HL-60 (cell line): ENCODE measurements around the gene LDB3.

ENCODE experiments used
- DNase-seq, 2 experiments: peaks; one replicate each; pipeline ENCODE4 v3.0.0-alpha.2; 2010 to 2020; ENCODE audit warnings: low read depth in 1 of 2, low spot score in 1 of 2
- H3K27ac ChIP-seq: fragments of 250-450 bp; sonication (Bioruptor Pico); replicated peaks from 2 replicates; pipeline ENCODE4 v1.5.1; 2020; ENCODE audit warnings: mild to moderate bottlenecking, moderate library complexity
- H3K27me3 ChIP-seq: fragments of 250-450 bp; sonication (Bioruptor Pico); 2 replicates; pipeline ENCODE4 v1.5.1; 2021; ENCODE audit warnings: mild to moderate bottlenecking, moderate library complexity; ENCODE audit not compliant: insufficient read depth, poor library complexity, severe bottlenecking
- H3K4me3 ChIP-seq: replicated peaks from 2 replicates; pipeline ENCODE4 v1.5.1; 2011; ENCODE audit warnings: mild to moderate bottlenecking, control low read depth, low read length; ENCODE audit not compliant: insufficient read depth
- GABPA ChIP-seq: IDR thresholded peaks from 2 replicates; pipeline ENCODE4 v1.6.1; 2012; ENCODE audit warnings: low read depth
- POLR2AphosphoS5 ChIP-seq: IDR thresholded peaks from 2 replicates; pipeline ENCODE4 v1.6.1; 2012; ENCODE audit warnings: low read depth
- SPI1 ChIP-seq: IDR thresholded peaks from 2 replicates; pipeline ENCODE4 v1.6.1; 2012; ENCODE audit warnings: low read depth, mild to moderate bottlenecking, borderline replicate concordance
- TF ChIP-seq, protein P1 (sequence below): IDR thresholded peaks from one replicate; pipeline ENCODE4 v1.5.1; 2011; ENCODE audit warnings: low read length, control low read depth, inconsistent platforms; ENCODE audit not compliant: insufficient read depth
- TF ChIP-seq, protein P2 (sequence below): IDR thresholded peaks from 2 replicates; pipeline ENCODE4 v1.6.1; 2012; ENCODE audit warnings: low read depth; ENCODE audit not compliant: insufficient replicate concordance

Gene LDB3

DNA sequence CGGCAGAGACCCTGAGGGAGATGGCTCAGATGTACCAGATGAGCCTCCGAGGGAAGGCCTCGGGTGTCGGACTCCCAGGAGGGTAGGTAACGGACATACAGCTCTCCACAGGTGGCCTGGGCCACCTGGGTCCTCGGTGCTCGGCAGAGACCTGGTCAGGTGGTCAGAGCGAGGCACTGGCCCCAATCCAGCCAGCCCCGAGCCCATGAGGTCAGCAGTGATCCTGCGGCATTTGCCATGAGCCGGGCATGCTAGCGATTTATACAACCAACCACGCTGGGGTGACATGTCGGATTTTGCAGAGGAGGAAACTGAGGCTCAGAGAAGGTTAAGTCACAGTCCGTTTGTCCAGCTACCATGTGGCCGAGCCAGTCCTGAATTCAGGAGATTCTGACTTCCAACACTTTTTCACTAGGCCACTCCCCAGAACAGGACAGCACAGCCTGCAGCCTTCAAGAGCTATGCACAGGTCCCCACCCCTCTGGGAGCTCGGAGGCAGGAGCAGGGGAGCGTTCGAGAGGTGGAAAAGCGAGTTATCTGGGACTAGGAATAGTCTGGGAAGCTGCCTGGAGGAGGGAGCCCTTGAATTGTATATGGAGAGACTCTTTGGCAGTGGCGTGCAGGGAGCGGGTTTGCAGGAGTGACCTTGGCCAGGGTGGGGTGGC is 13.5 kb downstream of the LDB3 start:
- no peak overlapping the region for H3K27ac ChIP-seq
- no peak overlapping the region for H3K4me3 ChIP-seq
- DNase-seq = no peak
- TF ChIP-seq POLR2AphosphoS5 (no peak), GABPA (no peak), SPI1 (no peak)
- TF ChIP-seq, protein P1, sequence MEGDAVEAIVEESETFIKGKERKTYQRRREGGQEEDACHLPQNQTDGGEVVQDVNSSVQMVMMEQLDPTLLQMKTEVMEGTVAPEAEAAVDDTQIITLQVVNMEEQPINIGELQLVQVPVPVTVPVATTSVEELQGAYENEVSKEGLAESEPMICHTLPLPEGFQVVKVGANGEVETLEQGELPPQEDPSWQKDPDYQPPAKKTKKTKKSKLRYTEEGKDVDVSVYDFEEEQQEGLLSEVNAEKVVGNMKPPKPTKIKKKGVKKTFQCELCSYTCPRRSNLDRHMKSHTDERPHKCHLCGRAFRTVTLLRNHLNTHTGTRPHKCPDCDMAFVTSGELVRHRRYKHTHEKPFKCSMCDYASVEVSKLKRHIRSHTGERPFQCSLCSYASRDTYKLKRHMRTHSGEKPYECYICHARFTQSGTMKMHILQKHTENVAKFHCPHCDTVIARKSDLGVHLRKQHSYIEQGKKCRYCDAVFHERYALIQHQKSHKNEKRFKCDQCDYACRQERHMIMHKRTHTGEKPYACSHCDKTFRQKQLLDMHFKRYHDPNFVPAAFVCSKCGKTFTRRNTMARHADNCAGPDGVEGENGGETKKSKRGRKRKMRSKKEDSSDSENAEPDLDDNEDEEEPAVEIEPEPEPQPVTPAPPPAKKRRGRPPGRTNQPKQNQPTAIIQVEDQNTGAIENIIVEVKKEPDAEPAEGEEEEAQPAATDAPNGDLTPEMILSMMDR = no peak
- TF ChIP-seq, protein P2, sequence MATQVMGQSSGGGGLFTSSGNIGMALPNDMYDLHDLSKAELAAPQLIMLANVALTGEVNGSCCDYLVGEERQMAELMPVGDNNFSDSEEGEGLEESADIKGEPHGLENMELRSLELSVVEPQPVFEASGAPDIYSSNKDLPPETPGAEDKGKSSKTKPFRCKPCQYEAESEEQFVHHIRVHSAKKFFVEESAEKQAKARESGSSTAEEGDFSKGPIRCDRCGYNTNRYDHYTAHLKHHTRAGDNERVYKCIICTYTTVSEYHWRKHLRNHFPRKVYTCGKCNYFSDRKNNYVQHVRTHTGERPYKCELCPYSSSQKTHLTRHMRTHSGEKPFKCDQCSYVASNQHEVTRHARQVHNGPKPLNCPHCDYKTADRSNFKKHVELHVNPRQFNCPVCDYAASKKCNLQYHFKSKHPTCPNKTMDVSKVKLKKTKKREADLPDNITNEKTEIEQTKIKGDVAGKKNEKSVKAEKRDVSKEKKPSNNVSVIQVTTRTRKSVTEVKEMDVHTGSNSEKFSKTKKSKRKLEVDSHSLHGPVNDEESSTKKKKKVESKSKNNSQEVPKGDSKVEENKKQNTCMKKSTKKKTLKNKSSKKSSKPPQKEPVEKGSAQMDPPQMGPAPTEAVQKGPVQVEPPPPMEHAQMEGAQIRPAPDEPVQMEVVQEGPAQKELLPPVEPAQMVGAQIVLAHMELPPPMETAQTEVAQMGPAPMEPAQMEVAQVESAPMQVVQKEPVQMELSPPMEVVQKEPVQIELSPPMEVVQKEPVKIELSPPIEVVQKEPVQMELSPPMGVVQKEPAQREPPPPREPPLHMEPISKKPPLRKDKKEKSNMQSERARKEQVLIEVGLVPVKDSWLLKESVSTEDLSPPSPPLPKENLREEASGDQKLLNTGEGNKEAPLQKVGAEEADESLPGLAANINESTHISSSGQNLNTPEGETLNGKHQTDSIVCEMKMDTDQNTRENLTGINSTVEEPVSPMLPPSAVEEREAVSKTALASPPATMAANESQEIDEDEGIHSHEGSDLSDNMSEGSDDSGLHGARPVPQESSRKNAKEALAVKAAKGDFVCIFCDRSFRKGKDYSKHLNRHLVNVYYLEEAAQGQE = no peak
- no peaks in the 10 kb centered on the region for H3K27me3 ChIP-seq

DNA sequence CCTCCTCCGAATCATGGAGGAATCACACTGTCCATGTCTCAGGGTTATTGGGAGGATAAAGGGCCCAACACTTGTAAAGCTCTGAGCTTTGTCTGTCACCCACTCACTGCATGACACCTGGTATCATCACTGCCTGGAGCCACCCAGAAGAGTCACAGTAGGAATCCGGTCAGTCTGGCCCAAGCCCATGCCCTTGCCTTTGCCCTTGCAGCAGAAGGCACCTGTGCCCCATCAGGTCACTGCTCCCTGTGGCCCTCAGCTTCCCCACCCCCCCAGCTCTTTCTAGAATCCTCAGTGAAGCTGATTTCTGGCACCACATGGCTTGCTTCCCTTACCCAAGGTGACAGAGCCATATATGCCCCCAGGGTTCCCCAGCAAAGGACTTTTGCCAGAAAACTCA is 14.4 kb downstream of the LDB3 start:
- DNase-seq = no peak
- Histone ChIP-seq H3K27ac (no peak overlapping the region), H3K4me3 (no peak overlapping the region), H3K27me3 (no peaks in the 10 kb centered on the region)
- TF ChIP-seq, protein P1 = no peak
- TF ChIP-seq, protein P2 = no peak
- TF ChIP-seq SPI1 = no peak
- no peak for TF ChIP-seq POLR2AphosphoS5
- TF ChIP-seq GABPA = no peak

DNA sequence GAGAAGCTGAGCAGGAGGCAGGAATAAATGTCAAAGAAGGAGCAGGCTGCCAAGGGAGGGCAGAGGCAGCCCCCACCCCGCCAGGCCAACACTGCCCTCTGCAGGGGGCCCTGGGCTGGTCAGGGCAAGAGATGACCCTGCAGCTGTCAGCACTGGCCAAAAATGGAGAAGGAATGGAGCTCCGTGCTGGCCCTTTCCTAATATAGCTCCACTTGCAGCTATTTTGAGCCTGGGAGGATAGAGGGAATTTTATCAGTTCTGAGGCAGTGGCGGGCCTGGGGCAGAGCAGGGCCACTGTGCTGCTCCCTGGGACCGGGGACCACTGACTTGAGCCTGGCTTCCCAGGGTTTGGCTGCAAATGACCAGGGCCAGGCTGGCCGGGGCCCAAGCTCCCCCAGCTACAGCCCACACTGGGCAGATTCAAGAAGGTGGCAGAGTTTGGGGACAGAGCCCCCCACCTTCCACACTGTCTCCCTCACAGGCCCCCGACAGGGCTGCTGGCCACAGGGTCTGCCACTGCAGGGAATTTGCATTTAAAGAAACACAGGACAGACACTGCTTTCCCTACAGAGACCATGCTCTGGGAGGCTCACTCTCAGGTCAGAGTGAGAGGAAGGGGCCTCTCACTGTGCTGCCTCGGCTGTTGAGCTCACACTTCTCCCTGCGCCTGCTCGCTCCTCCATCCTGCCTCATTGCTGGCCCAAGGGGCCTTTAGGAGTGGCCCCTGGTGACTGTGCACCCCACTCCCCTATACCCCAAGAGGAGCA is 16.2 kb downstream of the LDB3 start:
- TF ChIP-seq GABPA = no peak
- TF ChIP-seq, protein P2 = no peak
- TF ChIP-seq, protein P1 = no peak
- TF ChIP-seq SPI1 = no peak
- TF ChIP-seq POLR2AphosphoS5 = no peak
- Histone ChIP-seq H3K4me3 (no peak overlapping the region), H3K27ac (no peak overlapping the region), H3K27me3 (no peaks in the 10 kb centered on the region)
- DNase-seq = no peak
